T-helper 22 cell (primary cell): ENCODE measurements around the gene CPNE9.

Experiments used
- DNase-seq: peaks from one replicate; pipeline ENCODE4 v3.0.0-alpha.2; 2020; ENCODE audit warnings: low read depth

The CPNE9 gene

DNA sequence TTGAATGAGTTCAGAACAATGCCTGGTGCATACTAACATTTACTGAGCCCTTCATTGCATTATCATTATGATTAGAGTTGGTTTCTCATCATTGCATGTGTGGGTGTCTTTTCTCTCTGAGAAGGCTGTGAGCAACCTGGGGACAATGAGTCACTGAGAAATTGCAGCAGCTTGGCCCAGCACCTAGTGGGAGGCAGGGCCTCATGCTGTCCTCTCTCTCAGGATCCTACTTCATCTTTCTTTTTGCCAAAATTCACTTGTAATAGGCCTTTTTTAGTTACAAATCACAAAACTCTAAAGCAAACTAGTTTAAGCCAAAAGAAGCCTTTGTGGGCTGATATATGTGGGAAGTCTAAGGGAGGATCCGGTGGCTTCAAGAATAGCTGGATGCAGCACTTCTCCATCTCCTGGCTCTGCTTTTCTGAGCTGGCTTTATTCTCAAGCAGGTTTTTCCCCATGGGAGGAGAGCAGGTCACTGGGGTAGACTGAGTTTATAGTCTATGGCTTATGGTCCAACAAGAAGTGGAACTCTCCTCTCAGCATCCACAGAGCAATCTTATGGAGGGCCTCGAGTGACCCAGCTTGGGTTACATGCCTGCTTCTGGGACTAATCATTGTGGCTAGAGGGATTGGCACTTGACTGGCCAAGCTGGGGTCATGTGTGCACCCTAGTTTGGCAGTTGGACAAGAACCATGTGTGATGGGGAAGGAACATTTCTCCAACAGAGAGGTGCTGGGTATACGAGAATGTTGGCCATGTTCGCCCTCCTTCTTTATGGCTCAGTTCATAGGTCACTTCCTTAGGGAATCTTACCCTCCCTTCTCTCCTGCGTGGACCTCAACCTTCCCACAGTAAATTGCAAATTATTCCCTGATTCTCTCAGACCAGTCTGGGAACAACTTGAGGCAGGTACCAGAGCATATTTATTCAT, 74.8 kb downstream of the CPNE9 start:
- no peak for DNase-seq

GRCh38 chr3:9779075-9779593, 75.5 kb downstream of the CPNE9 start:
- DNase-seq: no peak
